ENCODE measurements around the gene CHST8. TPM values are rescaled to one million over a fixed set of nuclear protein-coding genes. Genes with fewer than 3 reads are reported as not detected.

The CHST8 gene
- total and polyA plus RNA-seq, 2 of the 13 experiments (the other 11 are each of a cell fraction or from before 2014, with no cell fraction given): not detected

GRCh38 chr19:33795370-33796163 is 173.8 kb downstream of the CHST8 start (continued):
- TF ChIP-seq ZNF44 (CRISPR knock-in tag; IDR thresholded peaks at IDR 0.05) (no peak), CSRNP1 (CRISPR knock-in tag; IDR thresholded peaks at IDR 0.05) (peak; percentile 58; the same call in 1 of the 2 replicates), SP4 (CRISPR knock-in tag; IDR thresholded peaks at IDR 0.05) (peak; percentile 79), HNRNPH1 (optimal IDR thresholded peaks at IDR 0.05; ENCODE audit: low read depth, low read length) (no peak), SMAD3 (CRISPR knock-in tag; IDR thresholded peaks at IDR 0.05) (no peak; the same call in 1 of the 2 replicates), KAT8 (CRISPR knock-in tag; IDR thresholded peaks at IDR 0.05) (no peak), IRF1 (CRISPR knock-in tag; IDR thresholded peaks at IDR 0.05; ENCODE audit: low read depth) (0 out of 2 replicates have a peak, but pooled peaks have one; percentile 28), ZNF777 (CRISPR knock-in tag; IDR thresholded peaks at IDR 0.05) (0 out of 2 replicates have a peak, but pooled peaks have one; percentile 20), ZNF207 (IDR thresholded peaks at IDR 0.05; ENCODE audit: borderline replicate concordance) (no peak), ZNF879 (CRISPR knock-in tag; IDR thresholded peaks at IDR 0.05) (no peak), ZNF414 (CRISPR knock-in tag; IDR thresholded peaks at IDR 0.05) (0 out of 2 replicates have a peak, but pooled peaks have one; percentile 27), HOXA5 (CRISPR knock-in tag; IDR thresholded peaks at IDR 0.05) (no peak), CREB1 (IDR thresholded peaks at IDR 0.05) (peak; percentile 27; the same call in 1 of the 2 replicates), CREB1 (CRISPR knock-in tag; IDR thresholded peaks at IDR 0.05) (no peak), MYC (CRISPR knock-in tag; IDR thresholded peaks at IDR 0.05; ENCODE audit: borderline replicate concordance) (peak; percentile 85), ZNF430 (CRISPR knock-in tag; IDR thresholded peaks at IDR 0.05) (0 out of 2 replicates have a peak, but pooled peaks have one; percentile 40), SAFB2 (CRISPR knock-in tag; IDR thresholded peaks at IDR 0.05; ENCODE audit: borderline replicate concordance, low read depth) (peak; percentile 77; the same call in 1 of the 2 replicates), ZFX (CRISPR knock-in tag; IDR thresholded peaks at IDR 0.05; ENCODE audit: low read depth) (peak; percentile 51), ZNF761 (CRISPR knock-in tag; conservative IDR thresholded peaks at IDR 0.05) (peak; percentile 70; the same call in 1 of the 2 replicates), ZFP91 (CRISPR knock-in tag; IDR thresholded peaks at IDR 0.05; ENCODE audit: borderline replicate concordance) (peak; percentile 54; the same call in 1 of the 2 replicates), CTCF (CRISPR knock-in tag; IDR thresholded peaks at IDR 0.05) (peak; percentile 78), ZNF441 (CRISPR knock-in tag; IDR thresholded peaks at IDR 0.05; ENCODE audit: borderline replicate concordance) (peak; percentile 59; the same call in 1 of the 2 replicates), ZNF446 (CRISPR knock-in tag; IDR thresholded peaks at IDR 0.05) (peak; percentile 19; the same call in 1 of the 2 replicates), ATAD3A (CRISPR knock-in tag; IDR thresholded peaks at IDR 0.05) (no peak)

Data from HepG2 (cell line).